ENCODE measurements around the gene FOXJ1. TPM values are rescaled to one million over a fixed set of nuclear protein-coding genes. Genes with fewer than 3 reads are reported as not detected.

Gene FOXJ1
- total RNA-seq, 1 donor from 2014 or later, result 2.6 TPM

DNA sequence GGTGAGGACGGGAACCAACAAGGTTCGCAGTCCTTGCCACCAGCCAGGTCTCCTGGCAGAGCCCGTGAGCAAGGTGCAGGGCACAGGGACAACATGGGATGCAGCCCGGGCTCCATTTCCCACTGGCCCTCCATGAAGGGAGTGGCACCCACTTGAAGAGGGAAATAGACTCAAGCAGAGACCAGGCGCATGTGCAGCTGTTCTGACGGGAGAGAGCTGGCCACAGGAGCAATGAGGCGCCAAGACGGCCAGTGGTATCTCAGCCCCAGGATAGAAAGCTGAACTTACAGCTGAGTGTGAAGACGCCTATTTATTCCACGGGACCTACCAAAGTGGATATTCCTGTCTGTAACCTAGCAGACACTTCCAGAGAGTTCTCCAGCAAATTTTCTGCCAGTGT is 8.2 kb upstream of the FOXJ1 start:
- no peak overlapping the region for H3K4me3 ChIP-seq (ENCODE audit: low read depth, low read length)
- DNase-seq (ENCODE audit: low read depth), result no peak
- TF ChIP-seq, protein P1, sequence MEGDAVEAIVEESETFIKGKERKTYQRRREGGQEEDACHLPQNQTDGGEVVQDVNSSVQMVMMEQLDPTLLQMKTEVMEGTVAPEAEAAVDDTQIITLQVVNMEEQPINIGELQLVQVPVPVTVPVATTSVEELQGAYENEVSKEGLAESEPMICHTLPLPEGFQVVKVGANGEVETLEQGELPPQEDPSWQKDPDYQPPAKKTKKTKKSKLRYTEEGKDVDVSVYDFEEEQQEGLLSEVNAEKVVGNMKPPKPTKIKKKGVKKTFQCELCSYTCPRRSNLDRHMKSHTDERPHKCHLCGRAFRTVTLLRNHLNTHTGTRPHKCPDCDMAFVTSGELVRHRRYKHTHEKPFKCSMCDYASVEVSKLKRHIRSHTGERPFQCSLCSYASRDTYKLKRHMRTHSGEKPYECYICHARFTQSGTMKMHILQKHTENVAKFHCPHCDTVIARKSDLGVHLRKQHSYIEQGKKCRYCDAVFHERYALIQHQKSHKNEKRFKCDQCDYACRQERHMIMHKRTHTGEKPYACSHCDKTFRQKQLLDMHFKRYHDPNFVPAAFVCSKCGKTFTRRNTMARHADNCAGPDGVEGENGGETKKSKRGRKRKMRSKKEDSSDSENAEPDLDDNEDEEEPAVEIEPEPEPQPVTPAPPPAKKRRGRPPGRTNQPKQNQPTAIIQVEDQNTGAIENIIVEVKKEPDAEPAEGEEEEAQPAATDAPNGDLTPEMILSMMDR (conservative IDR thresholded peaks at IDR 0.05; ENCODE audit: low read depth, low read length), result no peak

DNA sequence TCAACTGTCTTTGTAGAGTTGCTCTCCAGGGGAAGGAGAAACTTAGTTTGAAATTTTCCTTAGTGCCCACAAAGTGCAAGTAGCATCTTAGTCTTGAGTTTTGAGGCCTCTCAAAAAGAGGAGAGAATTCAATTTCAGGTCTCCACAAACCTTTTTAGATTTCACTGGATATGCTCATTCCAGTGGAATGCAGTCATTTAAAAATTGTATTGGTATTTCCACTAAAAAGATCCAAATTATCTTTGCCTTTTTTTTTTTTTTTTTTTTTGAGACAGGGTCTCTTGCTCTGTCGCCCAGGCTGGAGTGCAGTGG is 6.9 kb upstream of the FOXJ1 start:
- TF ChIP-seq, protein P1 (conservative IDR thresholded peaks at IDR 0.05; ENCODE audit: low read depth, low read length), result no peak
- no peak for DNase-seq (ENCODE audit: low read depth)
- H3K4me3 ChIP-seq (ENCODE audit: low read depth, low read length), result no peak overlapping the region

DNA sequence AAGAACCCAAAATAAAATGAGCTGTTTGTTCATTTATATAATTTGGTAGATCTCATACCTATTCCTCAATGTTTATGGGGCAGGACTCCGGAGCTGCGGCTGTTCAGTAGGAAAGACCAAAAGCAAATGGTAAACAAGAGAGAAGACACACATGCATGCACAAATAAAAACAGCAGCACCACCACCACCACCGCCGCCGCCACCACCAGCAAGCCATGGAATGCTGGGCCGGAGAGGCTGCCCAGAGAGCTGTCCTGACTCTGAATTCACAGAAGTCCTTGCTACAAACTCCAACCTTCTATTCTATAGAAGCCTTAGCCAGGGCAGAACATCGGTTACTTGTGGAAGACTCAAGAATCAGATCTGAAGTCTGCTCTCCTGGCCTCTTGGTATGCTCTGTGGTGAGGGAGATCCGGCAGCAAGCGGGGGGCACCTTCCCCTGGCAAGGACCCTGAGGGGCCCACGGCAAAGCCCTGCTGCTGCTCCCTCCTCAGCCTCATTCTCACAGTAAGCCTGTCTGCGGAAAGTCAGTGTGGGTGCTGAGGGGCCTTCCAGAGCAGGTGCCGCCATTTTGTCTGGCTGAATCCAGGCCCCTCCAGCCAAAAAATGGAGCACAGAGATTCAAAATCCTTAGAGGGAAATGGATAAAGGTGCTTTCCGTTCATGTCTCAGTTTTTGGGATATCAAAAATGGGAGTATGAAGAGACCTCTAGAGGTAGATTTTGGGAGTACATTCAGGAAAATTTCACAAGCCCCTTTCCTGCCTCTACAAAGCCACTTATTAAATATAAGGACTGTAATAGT is 6.4 kb upstream of the FOXJ1 start:
- DNase-seq (ENCODE audit: low read depth), result no peak
- TF ChIP-seq, protein P1 (conservative IDR thresholded peaks at IDR 0.05; ENCODE audit: low read depth, low read length), result peak; percentile 57
- no peak overlapping the region for H3K4me3 ChIP-seq (ENCODE audit: low read depth, low read length)

DNA sequence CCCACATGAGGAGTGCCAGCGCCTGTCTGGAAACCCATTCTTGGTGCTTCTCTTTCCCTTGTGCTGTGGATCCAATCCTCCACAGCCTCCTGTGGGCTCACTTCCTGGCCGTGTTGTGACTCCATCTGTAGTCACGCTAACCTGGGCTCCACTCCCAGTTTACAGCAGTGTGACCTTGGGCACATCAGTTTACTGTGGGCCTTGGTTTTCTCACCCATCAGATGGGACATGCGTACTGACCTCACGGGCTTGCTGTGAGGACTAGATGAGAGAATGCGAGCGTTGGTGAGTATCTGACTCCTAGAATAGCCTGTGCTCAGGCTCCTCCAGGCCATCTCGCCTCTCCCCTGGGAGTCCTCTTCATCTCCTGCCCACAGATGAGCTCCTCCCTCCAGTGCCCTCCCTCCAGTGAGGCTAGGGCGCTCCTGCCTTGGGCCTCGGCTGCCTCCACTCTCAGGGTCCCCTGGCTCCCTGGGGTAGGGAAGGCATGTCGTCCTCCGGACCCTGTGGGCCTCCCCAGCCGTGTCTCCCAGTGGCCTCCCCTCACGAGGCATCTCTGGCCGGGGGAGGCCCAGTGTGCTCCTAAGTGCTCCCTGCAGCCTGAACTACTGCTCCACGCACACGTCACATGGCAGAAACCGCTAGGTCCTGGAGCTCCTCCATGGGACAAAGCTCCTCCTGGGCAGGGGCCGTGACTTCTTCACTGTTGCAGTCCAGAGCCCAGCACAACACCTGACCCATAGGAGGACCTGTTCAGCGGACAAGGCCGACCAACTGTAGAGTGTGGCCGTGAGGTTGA is 5.2 kb upstream of the FOXJ1 start:
- TF ChIP-seq, protein P1 (conservative IDR thresholded peaks at IDR 0.05; ENCODE audit: low read depth, low read length), result no peak
- no peak overlapping the region for H3K4me3 ChIP-seq (ENCODE audit: low read depth, low read length)
- DNase-seq (ENCODE audit: low read depth), result no peak

DNA sequence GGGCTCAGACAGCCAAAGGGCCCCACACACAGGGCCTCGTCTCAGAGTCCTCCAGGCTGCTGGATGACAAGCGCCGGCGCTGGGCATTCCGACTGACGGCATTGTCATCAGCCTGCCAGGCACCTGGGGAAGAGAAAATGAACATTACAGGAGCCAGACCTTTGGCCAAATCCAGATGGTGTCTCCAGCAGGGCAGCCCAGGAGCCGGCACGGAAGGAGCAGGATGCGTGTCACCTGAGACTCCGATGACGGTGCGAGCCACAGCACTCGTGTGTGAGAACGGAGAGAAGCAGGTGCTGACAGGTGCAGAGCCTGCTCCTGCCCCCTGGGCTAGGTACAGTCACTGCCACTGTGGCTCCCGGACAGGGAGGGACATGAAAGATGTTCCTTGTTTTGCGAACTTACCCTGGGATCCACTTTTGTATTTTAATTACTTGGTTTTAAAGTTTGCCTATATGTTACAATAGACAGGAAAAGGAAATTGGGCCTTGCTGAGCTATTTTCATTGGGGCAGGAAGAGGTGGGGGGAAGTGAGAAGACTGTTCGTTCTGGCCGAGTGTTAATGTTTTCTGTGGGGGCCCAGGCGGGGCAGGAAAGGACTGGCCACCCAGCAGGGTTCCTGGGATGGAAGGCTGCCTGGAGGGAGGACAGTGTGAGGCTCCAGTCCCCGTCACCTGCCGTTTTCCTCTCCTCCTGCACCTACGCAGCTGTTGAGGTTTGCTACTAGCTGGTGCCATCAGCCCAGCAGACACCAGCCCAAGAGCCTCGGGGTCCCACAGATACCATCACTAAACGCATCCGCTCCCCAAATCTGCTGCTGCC is 4.4 kb upstream of the FOXJ1 start:
- no peak overlapping the region for H3K4me3 ChIP-seq (ENCODE audit: low read depth, low read length)
- TF ChIP-seq, protein P1 (conservative IDR thresholded peaks at IDR 0.05; ENCODE audit: low read depth, low read length), result no peak
- DNase-seq (ENCODE audit: low read depth), result no peak

DNA sequence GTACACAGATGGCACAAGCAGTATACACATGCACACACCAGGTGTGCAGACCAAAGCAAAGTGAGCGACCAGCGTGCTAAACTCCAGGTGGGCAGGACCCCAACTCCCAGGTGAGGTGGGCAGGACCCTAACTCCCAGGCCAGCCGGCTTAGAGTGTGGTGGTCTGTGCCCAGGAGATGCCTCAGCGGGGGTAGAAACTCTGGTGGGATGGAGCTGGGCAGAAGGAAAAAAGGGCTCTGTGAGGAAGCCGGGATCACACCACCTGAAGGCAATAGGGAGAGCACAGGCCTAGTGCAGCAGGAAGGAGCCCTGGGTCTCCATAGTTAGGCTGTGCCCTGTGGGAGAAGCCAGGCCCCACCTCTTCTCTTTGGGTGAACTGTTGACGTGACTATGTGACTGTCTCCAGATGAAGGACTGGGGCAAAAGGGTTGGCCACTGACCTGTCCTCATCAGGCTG is 1.6 kb upstream of the FOXJ1 start:
- H3K4me3 ChIP-seq (ENCODE audit: low read depth, low read length), result no peak overlapping the region
- TF ChIP-seq, protein P1 (conservative IDR thresholded peaks at IDR 0.05; ENCODE audit: low read depth, low read length), result no peak
- DNase-seq (ENCODE audit: low read depth), result no peak

All from epithelial cell of proximal tubule (primary cell).